Tibial nerve (tissue), 4 donors: ENCODE results near the gene FUOM.

Experiments used
- CTCF ChIP-seq, 5 experiments: fragments of 200-600 bp in 3 of 5; fragments of 450-650 bp in 2 of 5; sonication (generic) in 3 of 5; IDR thresholded peaks; one replicate each; pipeline ENCODE4 v1.5.1; 2016 to 2019; ENCODE audit warnings: antibody characterized with exemption in 5 of 5, mild to moderate bottlenecking in 3 of 5, moderate library complexity in 2 of 5
- EP300 ChIP-seq, 2 donors: sonication (generic); formaldehyde crosslinking; IDR thresholded peaks; one replicate each; pipeline ENCODE4 v1.6.1; 2017; ENCODE audit warnings: antibody characterized with exemption in 2 of 2, mild to moderate bottlenecking in 1 of 2
- POLR2A ChIP-seq, 2 donors: fragments of 450-650 bp; IDR thresholded peaks; one replicate each; pipeline ENCODE4 v1.6.1; 2017; ENCODE audit warnings: antibody characterized with exemption in 2 of 2, mild to moderate bottlenecking in 2 of 2, moderate library complexity in 2 of 2

- TF ChIP-seq CTCF (IDR thresholded peaks at IDR 0.05): no peak
- no peak for TF ChIP-seq EP300 (IDR thresholded peaks at IDR 0.05)
- TF ChIP-seq POLR2A (IDR thresholded peaks at IDR 0.05): no peak
These were observed 43.0 kb upstream of the FUOM start for GRCh38 chr10:133400624-133401424.
